T follicular helper cell (primary cell): ENCODE results near the gene ITPRIP.

Source experiments
- DNase-seq: peaks from one replicate; pipeline ENCODE4 v3.0.0-alpha.2; 2020; ENCODE audit warnings: low read depth

The ITPRIP gene

DNA sequence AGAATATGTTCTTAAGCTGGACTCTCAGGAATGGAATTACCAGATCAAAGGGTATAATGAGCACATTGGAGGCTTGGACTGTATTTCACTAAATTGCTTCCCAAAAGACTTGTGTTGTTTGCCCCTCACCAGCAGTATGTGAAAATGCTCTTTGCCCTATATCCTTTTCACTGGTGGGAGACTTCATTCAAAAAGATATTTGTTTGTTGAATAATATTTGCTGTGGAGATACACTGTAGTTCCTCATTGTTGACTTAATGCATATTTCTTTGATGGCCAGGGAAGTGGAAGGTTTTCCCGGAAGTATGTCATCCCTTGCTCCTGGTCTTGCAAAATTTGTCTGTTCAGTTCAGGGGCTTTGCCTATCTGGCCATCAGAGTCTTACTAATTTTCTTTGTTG lies 49.9 kb downstream of the ITPRIP start:
- DNase-seq, result no peak

DNA sequence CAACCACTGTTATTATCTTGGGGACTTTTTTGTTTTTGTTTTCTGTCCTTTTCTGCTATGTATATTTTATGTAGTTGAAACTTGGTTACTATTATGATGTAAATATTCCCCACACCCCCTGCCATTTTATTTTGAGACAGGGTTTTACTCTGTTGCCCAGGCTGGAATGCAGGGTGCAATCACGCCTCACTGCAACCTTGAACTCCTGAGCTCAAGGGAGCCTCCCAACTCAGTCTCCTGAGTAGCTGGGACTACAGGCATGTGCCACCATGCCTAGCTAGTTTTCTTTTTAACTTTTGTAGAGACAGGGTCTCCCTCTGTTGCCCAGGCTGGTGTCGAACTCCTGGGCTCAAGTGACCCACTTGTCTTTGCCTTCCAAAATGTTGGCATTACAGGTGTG lies 51.3 kb downstream of the ITPRIP start:
- DNase-seq, result no peak

DNA sequence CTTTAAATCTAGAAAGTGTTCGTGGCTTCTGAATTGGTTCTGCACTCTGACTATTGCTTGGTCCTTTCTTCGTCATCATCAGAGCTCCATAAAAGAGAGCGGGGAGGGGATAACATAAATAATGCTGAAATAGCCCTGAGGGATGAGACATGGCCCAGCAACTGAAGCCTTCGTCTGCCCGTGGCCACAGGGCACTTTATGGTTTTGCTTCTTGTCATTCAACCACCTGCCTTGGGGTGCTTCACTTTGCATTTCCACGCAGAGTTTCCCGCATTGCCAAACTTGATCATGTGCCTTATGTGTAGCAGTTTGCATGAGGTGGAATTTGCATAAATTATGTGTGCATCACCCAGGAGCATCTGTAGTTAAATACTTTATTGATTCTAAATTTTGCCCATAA lies 53.4 kb downstream of the ITPRIP start:
- DNase-seq, result no peak

DNA sequence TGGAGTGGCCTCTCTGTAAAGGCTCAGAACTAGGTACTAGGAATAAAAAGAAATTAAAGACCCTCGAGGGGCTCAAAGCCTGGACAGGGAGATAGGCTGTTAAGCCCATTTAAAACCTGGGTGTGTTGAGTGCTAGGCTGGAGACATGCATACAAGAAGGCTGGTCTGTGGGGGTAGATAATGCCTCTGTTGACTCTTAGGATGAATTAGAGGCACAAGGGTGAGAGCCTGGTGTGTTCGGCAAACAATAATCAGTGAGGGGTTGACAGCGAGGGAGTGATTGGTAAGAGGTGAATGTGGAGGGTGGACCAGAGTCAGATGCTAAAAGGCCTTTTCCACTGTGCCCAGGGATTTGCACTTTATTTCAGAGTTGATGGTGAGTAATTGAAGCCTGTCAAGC lies 56.6 kb downstream of the ITPRIP start:
- DNase-seq, result no peak

DNA sequence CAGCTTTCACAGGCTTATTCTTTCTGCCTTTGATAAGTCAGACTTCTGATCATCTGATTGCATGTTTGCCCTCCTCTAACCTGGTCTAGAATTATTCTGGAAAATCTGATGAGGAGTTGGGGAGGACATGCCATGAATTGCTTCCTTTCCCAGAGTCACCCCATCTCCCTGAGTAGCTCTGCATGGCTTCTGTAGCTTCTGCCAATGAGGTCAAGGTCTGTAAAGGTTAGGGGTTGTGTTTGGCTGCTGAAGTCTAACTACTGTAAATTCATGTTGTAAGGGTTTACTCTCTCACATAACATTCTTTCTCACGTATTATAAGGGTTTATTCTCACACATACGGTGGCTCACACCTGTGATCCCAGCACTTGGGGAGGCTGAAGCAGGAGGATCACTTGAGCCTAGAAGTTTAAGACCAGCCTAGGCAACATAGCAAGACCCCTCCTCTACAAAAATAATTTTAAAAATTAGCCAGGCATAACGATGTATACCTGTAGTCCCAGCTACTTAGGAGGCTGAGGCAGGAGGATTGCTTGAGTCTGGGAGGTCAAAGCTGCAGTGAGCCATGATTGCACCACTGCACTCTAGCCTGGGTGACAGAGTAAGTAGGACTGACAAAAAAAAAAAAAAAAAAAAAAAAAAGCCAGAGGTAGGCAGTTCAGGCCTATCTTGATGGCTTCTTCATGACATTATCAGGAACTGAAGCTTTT lies 58.6 kb downstream of the ITPRIP start:
- DNase-seq, result no peak

DNA sequence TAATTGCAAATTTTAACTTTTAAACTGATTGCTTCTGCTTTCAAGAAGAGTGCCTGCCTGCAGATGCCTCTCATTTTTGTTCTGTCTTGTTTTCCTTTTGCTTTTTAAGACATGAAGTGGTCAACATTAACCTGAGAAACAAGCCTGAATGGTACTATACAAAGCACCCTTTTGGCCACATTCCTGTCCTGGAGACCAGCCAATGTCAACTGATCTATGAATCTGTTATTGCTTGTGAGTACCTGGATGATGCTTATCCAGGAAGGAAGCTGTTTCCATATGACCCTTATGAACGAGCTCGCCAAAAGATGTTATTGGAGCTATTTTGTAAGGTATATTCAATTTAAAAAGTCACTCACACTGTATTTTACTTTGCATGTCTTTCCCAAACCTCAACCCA lies 60.5 kb downstream of the ITPRIP start:
- DNase-seq, result no peak

DNA sequence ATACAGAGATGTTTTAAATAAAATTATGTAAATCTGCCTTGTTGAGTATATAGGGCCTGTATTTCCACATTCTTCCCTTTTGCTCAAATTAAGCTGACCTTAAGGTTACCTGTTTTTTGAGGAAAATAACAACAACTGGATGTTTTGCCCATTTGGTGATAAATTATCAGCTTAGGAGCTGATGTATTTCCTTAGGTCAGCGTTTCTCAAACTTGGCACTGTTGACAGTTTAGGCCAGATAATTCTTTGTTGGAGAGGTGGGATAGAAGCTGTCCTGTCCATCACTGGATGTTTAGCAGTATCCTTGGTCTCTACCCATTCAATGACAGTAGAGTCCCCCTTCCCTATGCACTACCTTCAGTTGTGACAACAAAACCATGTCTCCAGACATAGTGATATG lies 62.1 kb downstream of the ITPRIP start:
- no peak for DNase-seq

DNA sequence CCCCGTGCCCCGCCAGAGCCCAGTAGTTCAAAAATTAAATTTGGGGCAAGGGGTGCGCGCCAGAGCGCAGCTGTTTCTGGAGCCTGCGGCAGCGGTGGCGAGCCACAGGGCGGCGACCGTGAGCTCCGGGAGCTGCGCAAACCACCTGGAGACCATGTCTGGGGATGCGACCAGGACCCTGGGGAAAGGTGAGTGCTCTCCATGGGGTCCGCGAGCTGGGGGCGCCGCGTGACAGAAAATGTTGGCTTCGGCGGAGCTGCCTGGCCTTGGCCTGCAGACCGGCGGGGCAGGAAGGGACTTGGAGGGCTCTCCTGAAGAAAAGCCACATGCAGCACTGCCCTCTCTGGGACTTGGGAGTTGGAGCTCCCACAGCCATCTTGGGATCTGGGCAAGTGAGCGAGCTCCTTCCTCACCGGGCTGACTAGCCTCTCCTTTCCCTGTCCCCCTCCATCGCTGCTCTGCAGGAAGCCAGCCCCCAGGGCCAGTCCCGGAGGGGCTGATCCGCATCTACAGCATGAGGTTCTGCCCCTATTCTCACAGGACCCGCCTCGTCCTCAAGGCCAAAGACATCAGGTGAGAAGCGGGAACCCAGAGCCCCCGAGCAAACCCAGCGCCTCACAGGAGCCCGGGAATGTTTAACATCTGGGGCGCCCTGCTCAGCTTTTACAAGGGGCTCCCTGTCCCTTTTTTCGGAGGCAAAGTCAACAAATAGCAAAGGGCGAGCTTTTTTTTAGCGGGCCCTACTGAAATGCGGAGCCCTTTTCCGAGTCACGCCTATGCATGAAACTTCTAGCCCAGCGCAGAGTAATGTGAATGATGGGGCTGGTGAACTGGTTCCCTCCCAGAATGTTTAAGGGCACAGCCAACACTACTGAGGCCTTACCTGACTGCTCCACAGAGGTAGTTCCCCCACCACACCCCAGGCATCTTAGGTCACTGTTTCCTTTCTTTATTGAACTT lies 63.2 kb downstream of the ITPRIP start:
- no peak for DNase-seq

DNA sequence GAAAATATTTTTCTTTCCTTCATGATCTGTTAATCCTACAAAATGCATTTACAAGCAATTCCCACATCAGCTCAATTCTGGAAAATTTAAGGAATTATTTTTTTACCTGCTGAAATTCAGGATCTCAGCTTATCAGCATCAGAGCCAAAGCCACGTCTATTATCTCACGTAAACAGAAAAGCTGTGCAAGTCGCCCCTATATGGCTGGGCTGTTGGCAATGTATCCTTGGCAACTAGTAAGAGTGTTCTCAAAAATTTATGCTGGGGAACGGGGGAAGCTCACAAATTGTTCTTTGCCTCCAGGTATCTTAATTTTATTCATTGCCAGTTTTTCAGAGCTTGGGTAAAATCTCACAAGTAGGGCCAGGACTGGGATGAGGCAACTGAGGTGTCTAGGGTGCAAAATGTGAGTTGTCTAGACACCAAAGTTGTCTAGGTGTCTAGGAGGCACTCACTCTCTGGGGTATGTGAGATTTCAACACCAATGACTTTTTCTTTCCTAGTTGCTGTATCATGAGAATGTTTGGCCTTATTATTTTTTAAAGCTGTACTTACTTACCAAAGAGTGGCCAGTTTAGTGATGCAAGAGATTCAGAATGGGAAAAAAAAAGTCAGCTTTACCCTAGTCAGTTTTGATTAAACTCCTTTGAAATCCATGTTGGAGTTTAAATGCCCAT lies 64.2 kb downstream of the ITPRIP start:
- DNase-seq, result no peak

DNA sequence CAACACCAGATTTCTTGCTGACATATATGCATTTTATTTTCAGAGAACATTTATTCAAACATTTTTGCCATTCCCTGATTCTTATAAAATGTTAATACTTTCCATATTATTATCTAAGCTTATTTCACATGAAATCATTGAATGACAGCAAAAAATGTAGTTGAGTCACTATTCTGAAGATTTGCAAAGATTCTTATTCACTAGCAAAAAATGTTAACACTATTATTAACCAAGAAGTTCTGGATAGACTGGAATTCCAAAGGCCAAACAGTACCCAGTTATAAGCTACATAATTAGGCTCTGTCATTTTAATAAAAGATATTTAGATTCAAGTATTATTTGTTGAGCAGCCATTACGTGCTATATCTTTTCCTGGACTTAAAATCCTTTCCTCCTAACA lies 65.0 kb downstream of the ITPRIP start:
- DNase-seq, result no peak

DNA sequence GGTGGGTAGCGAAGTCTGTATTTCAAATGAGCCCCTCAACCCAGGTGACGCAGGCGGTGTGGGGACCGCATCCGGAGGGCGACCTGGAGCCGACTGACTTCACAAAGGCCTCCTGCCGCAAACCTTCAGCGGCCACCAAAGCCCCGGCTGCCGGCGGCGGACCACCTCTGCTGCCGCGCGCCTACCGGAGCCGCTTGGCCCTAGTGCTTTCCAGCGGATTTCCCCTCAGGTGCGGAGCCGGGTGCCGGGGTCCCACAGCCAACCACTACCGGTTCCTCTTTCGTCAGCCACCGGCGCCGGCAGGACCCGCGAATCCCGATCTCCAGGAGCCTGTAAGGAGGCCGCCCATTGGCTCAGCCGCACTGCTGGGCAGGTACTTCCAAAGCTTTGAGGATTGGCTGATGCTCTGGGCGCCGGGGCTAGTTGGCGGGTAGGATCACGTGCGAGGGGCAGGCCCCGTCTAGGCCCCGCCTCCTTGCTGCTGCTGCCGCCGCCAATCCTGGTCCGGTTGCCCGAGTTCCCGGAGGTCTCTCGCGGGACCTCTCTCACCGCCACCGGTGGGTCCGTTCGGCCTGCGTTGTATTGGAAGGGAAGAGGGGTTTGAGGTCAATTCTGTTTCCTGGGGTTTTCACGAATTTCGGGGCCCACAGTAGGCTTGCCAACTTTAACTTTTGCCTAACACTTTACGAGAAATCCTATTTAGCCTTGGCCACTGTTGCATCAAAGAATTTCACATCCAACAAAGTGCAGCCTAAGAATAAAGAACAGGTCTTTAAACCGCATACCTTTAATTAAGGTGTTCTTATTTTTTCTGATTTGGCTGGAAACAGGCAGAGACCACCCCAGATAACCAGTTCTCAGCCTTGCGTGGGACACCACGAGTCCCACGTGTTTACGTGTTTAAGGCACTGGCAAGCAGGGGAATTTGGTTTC lies 69.3 kb downstream of the ITPRIP start, which contains the start of gene GSTO2:
GSTO2 (plus strand) TSS at position 472 of the 933 bp plus-strand sequence. CDS start 5,732 bp downstream, outside the sequence.
- DNase-seq, result peak; percentile 98

DNA sequence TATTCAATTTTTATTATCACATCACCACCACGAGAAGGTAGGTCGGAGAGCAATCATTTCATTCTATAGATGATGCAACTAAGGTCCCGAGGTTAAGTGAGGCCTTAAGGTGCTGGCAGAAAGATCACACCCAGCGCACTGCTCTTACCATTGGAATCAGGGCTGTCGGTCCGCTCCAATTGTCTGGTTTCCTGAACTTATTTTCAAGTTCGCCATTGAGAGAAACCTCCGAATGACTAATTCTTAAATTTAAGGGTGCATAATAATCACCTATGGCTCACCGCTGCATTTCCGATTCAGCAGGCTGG lies 69.9 kb downstream of the ITPRIP start:
- no peak for DNase-seq

DNA sequence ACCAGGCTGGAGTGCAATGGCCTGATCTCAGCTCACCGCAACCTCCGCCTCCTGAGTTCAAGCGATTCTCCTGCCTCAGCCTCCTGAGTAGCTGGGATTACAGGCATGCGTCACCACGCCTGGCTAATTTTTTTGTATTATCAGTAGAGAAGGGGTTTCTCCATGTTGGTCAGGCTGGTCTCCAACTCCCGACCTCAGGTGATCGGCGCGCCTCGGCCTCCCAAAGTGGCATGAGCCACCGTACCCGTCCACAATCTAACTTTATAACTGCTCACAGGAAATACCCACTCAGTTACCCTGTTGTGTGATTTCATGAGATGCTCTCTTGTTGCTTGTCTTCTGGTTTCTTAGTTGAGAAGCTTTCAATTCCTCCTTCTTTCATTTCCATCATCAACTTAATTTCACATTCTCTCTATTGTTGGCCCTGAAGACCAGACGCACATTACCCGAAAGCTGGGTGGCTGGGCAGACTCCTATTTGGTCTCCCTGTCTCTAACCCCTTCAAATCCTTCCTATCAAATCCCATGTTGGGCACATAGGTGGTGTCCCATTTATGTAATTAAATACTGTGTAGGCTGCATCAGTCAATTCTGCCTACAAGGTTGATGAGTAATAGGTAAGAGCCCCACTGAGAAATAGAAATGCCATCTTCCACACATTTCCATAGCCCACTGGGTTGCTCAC lies 70.4 kb downstream of the ITPRIP start:
- DNase-seq, result no peak

DNA sequence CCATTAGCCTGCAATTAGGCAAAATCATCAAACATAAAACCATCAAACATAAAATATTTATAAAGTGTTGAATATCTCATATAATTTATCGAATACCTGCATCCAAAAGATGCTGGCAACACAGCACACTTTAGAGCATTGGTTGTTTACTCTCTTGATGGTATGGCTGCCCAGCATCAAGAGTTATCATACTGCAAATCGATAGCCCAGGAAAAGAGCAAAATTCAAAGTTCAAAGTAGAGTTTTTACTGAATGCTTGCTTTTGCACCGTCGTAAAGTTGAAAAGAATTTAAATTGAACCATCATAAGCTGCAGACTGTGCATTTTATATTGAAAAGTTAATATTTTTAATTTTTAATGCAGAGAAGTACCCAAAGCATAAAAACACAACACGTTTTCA lies 73.5 kb downstream of the ITPRIP start:
- DNase-seq, result no peak

DNA sequence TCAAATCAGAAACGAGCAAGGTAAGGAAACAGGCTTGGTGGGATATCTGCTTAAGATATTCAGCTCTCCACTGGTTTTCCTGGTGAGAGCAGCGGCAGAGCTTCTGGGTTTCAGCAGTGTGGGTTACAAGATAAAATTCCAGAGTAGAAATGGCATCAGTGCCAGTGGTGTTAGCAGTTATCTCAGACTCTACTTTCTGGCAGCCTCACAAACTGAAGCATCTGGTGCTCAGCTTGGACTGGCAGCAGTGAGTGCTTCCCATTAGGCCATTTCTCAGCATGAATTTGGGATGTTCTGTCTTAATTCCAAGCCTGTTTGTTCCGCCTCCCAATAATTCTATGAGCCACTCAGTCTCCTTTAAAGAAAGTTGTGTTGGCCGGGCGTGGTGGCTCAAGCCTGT lies 76.2 kb downstream of the ITPRIP start:
- no peak for DNase-seq

DNA sequence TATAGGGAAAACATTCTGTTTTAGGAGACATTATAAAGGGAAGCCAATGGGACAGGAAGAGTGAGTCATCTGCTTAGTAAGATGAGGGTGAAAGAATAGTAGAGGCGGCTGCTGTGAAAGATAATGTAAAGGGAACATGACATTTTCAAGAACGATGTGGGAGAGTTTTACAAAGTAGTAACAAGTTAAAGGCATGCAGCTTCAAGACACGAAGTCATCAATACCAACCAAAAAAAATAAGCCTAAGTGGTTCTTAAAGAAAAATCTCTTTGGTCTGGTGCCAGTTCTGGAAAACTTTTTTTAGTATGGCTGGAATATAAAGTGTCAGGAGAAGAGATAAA lies 77.5 kb downstream of the ITPRIP start:
- no peak for DNase-seq

DNA sequence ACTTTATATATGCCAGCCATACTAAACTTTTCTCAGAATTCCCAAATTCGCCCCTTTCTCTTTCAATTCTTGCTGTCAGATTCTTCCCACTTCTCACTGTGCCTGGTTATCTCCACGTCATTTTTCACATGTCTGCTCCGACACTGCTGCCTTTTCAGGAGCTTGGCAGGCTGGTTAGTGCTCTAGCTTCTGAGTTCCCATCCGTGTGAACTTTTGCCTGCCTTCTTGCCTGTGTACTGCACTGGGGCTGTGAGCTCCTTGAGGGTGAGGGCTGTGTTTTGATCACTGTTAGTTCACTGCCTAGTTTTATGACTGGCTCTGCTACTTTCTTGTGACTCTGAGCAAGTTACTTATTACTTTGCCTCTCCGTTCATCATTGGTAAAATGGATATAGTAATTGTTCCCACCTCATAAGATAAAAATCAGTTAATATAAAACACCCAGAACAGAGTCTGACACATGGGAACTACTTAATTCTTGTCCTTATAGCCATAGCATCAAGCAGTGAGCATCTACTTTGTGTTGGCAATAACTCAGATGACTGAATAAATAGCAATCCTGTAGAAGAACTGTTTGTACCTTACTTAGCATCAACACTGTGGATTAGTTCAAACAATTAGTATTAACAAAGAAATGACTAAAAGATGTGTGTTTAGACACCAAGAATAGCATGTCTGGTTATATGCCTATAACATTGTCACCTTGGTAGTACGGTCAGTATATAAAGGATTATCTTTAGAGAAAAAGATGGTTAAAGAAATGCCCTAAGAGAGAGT lies 78.1 kb downstream of the ITPRIP start:
- no peak for DNase-seq
